ENCODE results near the gene SMCO1. TPM values are rescaled to one million over a fixed set of nuclear protein-coding genes. Genes with fewer than 3 reads are reported as not detected.
"Not testable (repeated sequence)": the region's sequence is repeated elsewhere in the genome, so short reads cannot be mapped to it uniquely, and the experiment has no call there.

The SMCO1 gene
- total RNA-seq (10 to 100 TPM; 12.1 to 48.1 (median 34.7) TPM), polyA plus RNA-seq (46.1 TPM)
- long read RNA-seq, donor 1, transcript SMCO1-201 (3 exons, 1,812 nt) = major isoform, 99 of 109 reads
- long read RNA-seq, donor 1, transcript SMCO1-202 (3 exons, 1,846 nt) = minor isoform, 8 of 109 reads
- long read RNA-seq, donor 1, partial matches to known transcripts = 1 of 109 reads
- long read RNA-seq, donor 1, other reads (novel, unspliced or antisense) = 1 of 109 reads
- long read RNA-seq, donor 2, transcript SMCO1-201 (3 exons, 1,812 nt) = major isoform, 55 of 63 reads
- long read RNA-seq, donor 2, transcript SMCO1-202 (3 exons, 1,846 nt) = minor isoform, 5 of 63 reads
- long read RNA-seq, donor 2, partial matches to known transcripts = 0 of 63 reads
- long read RNA-seq, donor 2, other reads (novel, unspliced or antisense) = 3 of 63 reads
- long read RNA-seq, donor 3, transcript SMCO1-202 (3 exons, 1,846 nt) = minor isoform, 6 of 164 reads
- long read RNA-seq, donor 3, transcript SMCO1-201 (3 exons, 1,812 nt) = major isoform, 153 of 164 reads
- long read RNA-seq, donor 3, partial matches to known transcripts = 3 of 164 reads
- long read RNA-seq, donor 3, other reads (novel, unspliced or antisense) = 2 of 164 reads
- long read RNA-seq, donor 4, transcript SMCO1-201 (3 exons, 1,812 nt) = major isoform, 60 of 67 reads
- long read RNA-seq, donor 4, partial matches to known transcripts = 2 of 67 reads
- long read RNA-seq, donor 4, other reads (novel, unspliced or antisense) = 1 of 67 reads

GRCh38 chr3:196514913-196515621 lies at the start of gene SMCO1:
SMCO1 (minus strand) TSS chr3:196515346; CDS start chr3:196515209, 137 bp downstream.
- DNase-seq (no peak), ATAC-seq (peak; percentile 77 to 84)
- Histone ChIP-seq H3K9me3 (ENCODE audit: control insufficient read depth, low read length) (peaks cover 5% of the 10 kb centered on the region), H3K27me3 (ENCODE audit: control insufficient read depth, insufficient read depth) (no peaks in the 10 kb centered on the region), H3K4me3 (ENCODE audit: low read length) (peak within 1 kb of the TSS; percentile 26), H3K4me1 (ENCODE audit: control insufficient read depth, insufficient read depth, low read length) (no peaks in the 10 kb centered on the region), H3K27ac (ENCODE audit: low read length) (peak within 1 kb of the TSS; percentile 77)
- intact Hi-C loops (cut with DNase I) = loop anchor here in 2 of 4 donors (10.0 kb wide), 2 partner anchors 250 to 260 kb away; no protein-coding TSS in a partner anchor
- 74% methylated on average over 10 of the region's 10 CpGs for WGBS

- ATAC-seq = no peak
- WGBS = 86% methylated on average over 9 of the region's 9 CpGs
- Histone ChIP-seq H3K9me3 (ENCODE audit: control insufficient read depth, low read length) (no peaks in the 10 kb centered on the region), H3K27ac (ENCODE audit: low read length) (no peak overlapping the region), H3K4me3 (ENCODE audit: low read length) (no peak overlapping the region), H3K4me1 (ENCODE audit: control insufficient read depth, insufficient read depth, low read length) (no peaks in the 10 kb centered on the region), H3K27me3 (ENCODE audit: control insufficient read depth, insufficient read depth) (no peaks in the 10 kb centered on the region)
- intact Hi-C loops (cut with DNase I) = no loop called here
- DNase-seq = no peak
Measured at GRCh38 chr3:196563721-196564225, 48.6 kb upstream of the SMCO1 start.

- intact Hi-C loops (cut with DNase I) = no loop called here
- ATAC-seq = no peak
Measured at GRCh38 chr3:196559826-196560225, 44.7 kb upstream of the SMCO1 start.

GRCh38 chr3:196558476-196558875 lies 43.3 kb upstream of the SMCO1 start:
- H3K9me3 ChIP-seq (ENCODE audit: control insufficient read depth, low read length) = no peaks in the 10 kb centered on the region

More at GRCh38 chr3:196559826-196560225, 44.7 kb upstream of the SMCO1 start:
- Histone ChIP-seq H3K9me3 (ENCODE audit: control insufficient read depth, low read length) (no peaks in the 10 kb centered on the region), H3K4me3 (ENCODE audit: low read length) (no peak overlapping the region), H3K27ac (ENCODE audit: low read length) (no peak overlapping the region), H3K27me3 (ENCODE audit: control insufficient read depth, insufficient read depth) (no peaks in the 10 kb centered on the region), H3K4me1 (ENCODE audit: control insufficient read depth, insufficient read depth, low read length) (no peaks in the 10 kb centered on the region)
- 44% methylated on average over 3 of the region's 3 CpGs for WGBS
- no peak for DNase-seq

GRCh38 chr3:196557236-196557635 lies 42.1 kb upstream of the SMCO1 start:
- no peak for DNase-seq
- Histone ChIP-seq H3K4me1 (ENCODE audit: control insufficient read depth, insufficient read depth, low read length) (no peaks in the 10 kb centered on the region), H3K4me3 (ENCODE audit: low read length) (no peak overlapping the region), H3K9me3 (ENCODE audit: control insufficient read depth, low read length) (no peaks in the 10 kb centered on the region), H3K27ac (ENCODE audit: low read length) (no peak overlapping the region), H3K27me3 (ENCODE audit: control insufficient read depth, insufficient read depth) (no peaks in the 10 kb centered on the region)
- no peak for ATAC-seq
- intact Hi-C loops (cut with DNase I) = no loop called here
- 91% methylated on average over 5 of the region's 5 CpGs for WGBS

More at GRCh38 chr3:196558476-196558875, 43.3 kb upstream of the SMCO1 start:
- intact Hi-C loops (cut with DNase I) = no loop called here
- ATAC-seq (no peak), DNase-seq (no peak)
- no peaks in the 10 kb centered on the region for H3K4me1 ChIP-seq (ENCODE audit: control insufficient read depth, insufficient read depth, low read length)
- no peak overlapping the region for H3K27ac ChIP-seq (ENCODE audit: low read length)
- no peak overlapping the region for H3K4me3 ChIP-seq (ENCODE audit: low read length)
- H3K27me3 ChIP-seq (ENCODE audit: control insufficient read depth, insufficient read depth) = no peaks in the 10 kb centered on the region

- intact Hi-C loops (cut with DNase I) = no loop called here
- Histone ChIP-seq H3K4me1 (ENCODE audit: control insufficient read depth, insufficient read depth, low read length) (no peaks in the 10 kb centered on the region), H3K9me3 (ENCODE audit: control insufficient read depth, low read length) (no peaks in the 10 kb centered on the region), H3K27me3 (ENCODE audit: control insufficient read depth, insufficient read depth) (no peaks in the 10 kb centered on the region), H3K4me3 (ENCODE audit: low read length) (no peak overlapping the region), H3K27ac (ENCODE audit: low read length) (no peak overlapping the region)
- ATAC-seq = no peak
- DNase-seq = no peak
- 77% methylated on average over 3 of the region's 3 CpGs for WGBS
Measured at GRCh38 chr3:196555295-196555694, 40.1 kb upstream of the SMCO1 start.

- Histone ChIP-seq H3K4me3 (ENCODE audit: low read length) (no peak overlapping the region), H3K9me3 (ENCODE audit: control insufficient read depth, low read length) (no peaks in the 10 kb centered on the region), H3K27ac (ENCODE audit: low read length) (no peak overlapping the region), H3K4me1 (ENCODE audit: control insufficient read depth, insufficient read depth, low read length) (no peaks in the 10 kb centered on the region), H3K27me3 (ENCODE audit: control insufficient read depth, insufficient read depth) (no peaks in the 10 kb centered on the region)
- WGBS = 68% methylated on average over 3 of the region's 3 CpGs
- intact Hi-C loops (cut with DNase I) = no loop called here
- ATAC-seq (no peak), DNase-seq (no peak)
Measured at GRCh38 chr3:196554205-196554604, 39.1 kb upstream of the SMCO1 start.

GRCh38 chr3:196553551-196553950 lies 38.4 kb upstream of the SMCO1 start:
- intact Hi-C loops (cut with DNase I) = no loop called here

GRCh38 chr3:196552253-196552652 lies 37.1 kb upstream of the SMCO1 start:
- ATAC-seq = no peak
- intact Hi-C loops (cut with DNase I) = no loop called here
- no peak overlapping the region for H3K27ac ChIP-seq (ENCODE audit: low read length)

More at GRCh38 chr3:196553551-196553950, 38.4 kb upstream of the SMCO1 start:
- DNase-seq (no peak), ATAC-seq (no peak)
- Histone ChIP-seq H3K4me3 (ENCODE audit: low read length) (no peak overlapping the region), H3K27ac (ENCODE audit: low read length) (no peak overlapping the region), H3K27me3 (ENCODE audit: control insufficient read depth, insufficient read depth) (no peaks in the 10 kb centered on the region), H3K4me1 (ENCODE audit: control insufficient read depth, insufficient read depth, low read length) (no peaks in the 10 kb centered on the region), H3K9me3 (ENCODE audit: control insufficient read depth, low read length) (no peaks in the 10 kb centered on the region)
- 96% methylated on average over 9 of the region's 9 CpGs for WGBS

GRCh38 chr3:196550172-196550571 lies 35.0 kb upstream of the SMCO1 start:
- H3K27me3 ChIP-seq (ENCODE audit: control insufficient read depth, insufficient read depth); H3K4me1 ChIP-seq (ENCODE audit: control insufficient read depth, insufficient read depth, low read length); H3K27ac ChIP-seq (ENCODE audit: low read length); H3K9me3 ChIP-seq (ENCODE audit: control insufficient read depth, low read length); DNase-seq; intact Hi-C loops (cut with DNase I); H3K4me3 ChIP-seq (ENCODE audit: low read length); ATAC-seq: not testable (repeated sequence)
- WGBS = 86% methylated on average over 3 of the region's 3 CpGs

More at GRCh38 chr3:196552253-196552652, 37.1 kb upstream of the SMCO1 start:
- Histone ChIP-seq H3K9me3 (ENCODE audit: control insufficient read depth, low read length) (no peaks in the 10 kb centered on the region), H3K4me3 (ENCODE audit: low read length) (no peak overlapping the region), H3K4me1 (ENCODE audit: control insufficient read depth, insufficient read depth, low read length) (no peaks in the 10 kb centered on the region), H3K27me3 (ENCODE audit: control insufficient read depth, insufficient read depth) (no peaks in the 10 kb centered on the region)
- no peak for DNase-seq
- WGBS = 98% methylated on average over 5 of the region's 5 CpGs

All from right cardiac atrium (tissue), 5 donors.